Type B pancreatic cell (in vitro differentiated cells): ENCODE data around the gene KNSTRN. TPM values are rescaled to one million over a fixed set of nuclear protein-coding genes. Genes with fewer than 3 reads are reported as not detected.

Experiments used
- DNase-seq: peaks from one replicate; pipeline ENCODE4 v3.0.0; 2021; ENCODE audit warnings: mixed read lengths; ENCODE audit not compliant: unreplicated experiment; ENCODE audit errors: extremely low spot score
- H3K27ac Mint-ChIP-seq: 2 replicates; pipeline ENCODE4 v1.8.0; 2021; ENCODE audit warnings: mild to moderate bottlenecking, mixed read lengths
- H3K27me3 Mint-ChIP-seq: 2 replicates; pipeline ENCODE4 v1.8.0; 2021; ENCODE audit warnings: mixed read lengths
- H3K36me3 Mint-ChIP-seq: 2 replicates; pipeline ENCODE4 v1.8.0; 2021; ENCODE audit warnings: mixed read lengths
- H3K4me1 Mint-ChIP-seq: one replicate; pipeline ENCODE4 v1.8.0; 2021; ENCODE audit warnings: mixed read lengths; ENCODE audit not compliant: unreplicated experiment
- H3K4me3 Mint-ChIP-seq: 2 replicates; pipeline ENCODE4 v1.8.0; 2021; ENCODE audit warnings: mild to moderate bottlenecking, mixed read lengths
- H3K9me3 Mint-ChIP-seq: 2 replicates; pipeline ENCODE4 v1.8.0; 2021; ENCODE audit warnings: mixed read lengths
- CTCF ChIP-seq: fragments of 200-600 bp; sonication (generic); conservative IDR thresholded peaks from 2 replicates; pipeline ENCODE4 v1.5.0; 2021; ENCODE audit warnings: antibody characterized with exemption, mild to moderate bottlenecking
- total RNA-seq: library from RNA; stranded (reverse); gene quantifications from 2 replicates; pipeline ENCODE4 v1.2.1, GENCODE V29; 2021; ENCODE audit warnings: low replicate concordance

KNSTRN gene
- total RNA-seq, 1 donor from 2014 or later = 52.2 TPM

GRCh38 chr15:40429068-40429710, 46.7 kb downstream of the KNSTRN start:
- H3K27me3 Mint-ChIP-seq = peaks cover 45% of the 10 kb centered on the region
- DNase-seq = no peak
- H3K36me3 Mint-ChIP-seq = no peaks in the 10 kb centered on the region
- no peak overlapping the region for H3K27ac Mint-ChIP-seq
- no peak overlapping the region for H3K4me3 Mint-ChIP-seq
- H3K9me3 Mint-ChIP-seq = no peaks in the 10 kb centered on the region
- peaks cover 8% of the 10 kb centered on the region for H3K4me1 Mint-ChIP-seq
- no peak for TF ChIP-seq CTCF

GRCh38 chr15:40430271-40430805, 47.8 kb downstream of the KNSTRN start:
- no peak for DNase-seq
- Mint-ChIP-seq H3K4me1 (peaks cover 8% of the 10 kb centered on the region), H3K9me3 (no peaks in the 10 kb centered on the region), H3K27me3 (peaks cover 56% of the 10 kb centered on the region), H3K4me3 (peak overlapping the region; percentile 2), H3K27ac (no peak overlapping the region), H3K36me3 (no peaks in the 10 kb centered on the region)
- TF ChIP-seq CTCF = no peak

GRCh38 chr15:40435023-40435709, 52.6 kb downstream of the KNSTRN start:
- Mint-ChIP-seq H3K4me3 (peak overlapping the region; percentile 80), H3K36me3 (no peaks in the 10 kb centered on the region), H3K4me1 (peaks cover 14% of the 10 kb centered on the region), H3K27ac (no peak overlapping the region), H3K9me3 (no peaks in the 10 kb centered on the region), H3K27me3 (peaks cover 89% of the 10 kb centered on the region)
- no peak for DNase-seq
- no peak for TF ChIP-seq CTCF

GRCh38 chr15:40435710-40436089, 53.2 kb downstream of the KNSTRN start:
- no peak for DNase-seq
- H3K4me1 Mint-ChIP-seq = peaks cover 9% of the 10 kb centered on the region
- H3K27ac Mint-ChIP-seq = no peak overlapping the region
- H3K4me3 Mint-ChIP-seq = peak overlapping the region; percentile 80
- no peaks in the 10 kb centered on the region for H3K36me3 Mint-ChIP-seq
- no peak for TF ChIP-seq CTCF
- no peaks in the 10 kb centered on the region for H3K9me3 Mint-ChIP-seq
- H3K27me3 Mint-ChIP-seq = peaks cover 85% of the 10 kb centered on the region

- peaks cover 9% of the 10 kb centered on the region for H3K4me1 Mint-ChIP-seq
- H3K9me3 Mint-ChIP-seq = no peaks in the 10 kb centered on the region
- TF ChIP-seq CTCF = peak; percentile 43
- no peaks in the 10 kb centered on the region for H3K36me3 Mint-ChIP-seq
- H3K27me3 Mint-ChIP-seq = peaks cover 82% of the 10 kb centered on the region
- H3K4me3 Mint-ChIP-seq = peak overlapping the region; percentile 79
- no peak for DNase-seq
- H3K27ac Mint-ChIP-seq = no peak overlapping the region
Observed at GRCh38 chr15:40436116-40436891, 53.8 kb downstream of the KNSTRN start.
